Psoas muscle (tissue), 8 donors: ENCODE data around the gene BUB1B. TPM values are rescaled to one million over a fixed set of nuclear protein-coding genes. Genes with fewer than 3 reads are reported as not detected.

Experiments
- ATAC-seq, 4 donors: fragments of 200-7000 bp; cut with Tn5 transposase; one replicate each; pipeline ENCODE4 v1.9.1; 2020; ENCODE audit warnings: moderate library complexity in 3 of 4, mild to moderate bottlenecking in 2 of 4
- DNase-seq, 2 donors: peaks; one replicate each; pipeline ENCODE4 v3.0.0-alpha.2; 2020
- H3K27ac ChIP-seq: fragments of 200-600 bp; one replicate; pipeline ENCODE4 v1.8.0; 2022
- H3K27me3 ChIP-seq, 3 donors: fragments of 200-600 bp in 1 of 3; one replicate each; pipeline versions ENCODE4 v1.6.1 to v1.8.0; 2013 to 2022; ENCODE audit warnings: low read length in 2 of 3, mild to moderate bottlenecking in 2 of 3, moderate library complexity in 1 of 3; ENCODE audit not compliant: insufficient read depth in 3 of 3
- H3K36me3 ChIP-seq, 2 donors: fragments of 200-600 bp in 1 of 2; one replicate each; pipeline versions ENCODE4 v1.6.1 to v1.8.0; 2013 to 2022; ENCODE audit warnings: low read depth in 1 of 2, mild to moderate bottlenecking in 1 of 2, moderate library complexity in 1 of 2; ENCODE audit not compliant: insufficient read depth in 1 of 2
- H3K4me1 ChIP-seq: fragments of 200-600 bp; one replicate; pipeline ENCODE4 v1.8.0; 2022
- H3K4me3 ChIP-seq: fragments of 200-600 bp; one replicate; pipeline ENCODE4 v1.8.0; 2022; ENCODE audit warnings: mild to moderate bottlenecking
- H3K9me3 ChIP-seq: fragments of 200-600 bp; one replicate; pipeline ENCODE4 v1.8.0; 2022
- CTCF ChIP-seq: fragments of 200-600 bp; IDR thresholded peaks from one replicate; pipeline ENCODE4 v1.8.0; 2022; ENCODE audit warnings: antibody characterized with exemption
- WGBS, 3 donors: extraction: QIAGEN DNeasy Blood & Tissue Kit; methylation state at CpG; one replicate each; pipeline versions ENCODE4 v1.1.6 to v1.1.7; 2013; 5-methylcytosine and 5-hydroxymethylcytosine counted together
- intact Hi-C, 2 donors: fragments of 100-400 bp; cut with DNase I; formaldehyde crosslinking; loops; one replicate each; pipeline versions ENCODE4 v1.11.0 to v1.14.2; 2022
- polyA plus RNA-seq, 3 donors: library from polyadenylated mRNA; stranded (reverse); fragments of 200-250 nt; gene quantifications; one replicate each; pipeline ENCODE4 v1.2.3, GENCODE V29; 2013
- total RNA-seq, 4 donors: library from RNA; stranded (reverse); fragmentation: NEBNext Ultra II Directional in 2 of 4; extraction: Animal tissue kit (Norgen Biotek cat#: 25700) in 2 of 4; gene quantifications; one replicate each; pipeline versions ENCODE4 v1.2.1 to v1.2.4, GENCODE V29; 2021 to 2023
- donor health status: healthy with polysubstance abuse.
- donor health status: DM: no; HTN: no; CAD: no; lungs with moderate emphysema.
- donor health status: Bipolar disorder and iron deficiency.
- donor health status: healthy.
- donor health status: DM: yes; HTN: yes; CAD: no.
- donor health status: DM: no; HTN: no; CAD: no.
- donor health status: DM: no; HTN: no; CAD: no.
- donor health status: DM: yes; HTN: yes; CAD: no.

Gene BUB1B
- total and polyA plus RNA-seq, 7 donors = 0.10 to 1.0 (median 0.56) TPM; not detected in 3

- DNase-seq (peak in 1 of 2 donors; percentile 12), ATAC-seq (no peak)
- no peaks in the 10 kb centered on the region for H3K9me3 ChIP-seq
- no peaks in the 10 kb centered on the region for H3K27me3 ChIP-seq
- no peaks in the 10 kb centered on the region for H3K36me3 ChIP-seq
- H3K4me3 ChIP-seq = no peak overlapping the region
- TF ChIP-seq CTCF = no peak
- 85 to 89% (median 89%) methylated on average over 13 of the region's 13 CpGs for WGBS, 3 donors
- peaks cover 8% of the 10 kb centered on the region for H3K4me1 ChIP-seq
- intact Hi-C loops = no loop called here
- no peak overlapping the region for H3K27ac ChIP-seq
Measured at GRCh38 chr15:40250771-40251483, 90.1 kb downstream of the BUB1B start.

GRCh38 chr15:40251486-40252140, 90.7 kb downstream of the BUB1B start:
- intact Hi-C loops = no loop called here
- H3K9me3 ChIP-seq = no peaks in the 10 kb centered on the region
- DNase-seq = peak in 1 of 2 donors; percentile 46
- no peak for TF ChIP-seq CTCF
- no peaks in the 10 kb centered on the region for H3K27me3 ChIP-seq
- H3K4me3 ChIP-seq = no peak overlapping the region
- no peaks in the 10 kb centered on the region for H3K36me3 ChIP-seq
- peaks cover 8% of the 10 kb centered on the region for H3K4me1 ChIP-seq
- no peak overlapping the region for H3K27ac ChIP-seq
- ATAC-seq = no peak
- WGBS, 3 donors = 79 to 81% (median 81%) methylated on average over 10 of the region's 10 CpGs

GRCh38 chr15:40252141-40252437, 91.2 kb downstream of the BUB1B start:
- intact Hi-C loops = no loop called here
- TF ChIP-seq CTCF = no peak
- no peaks in the 10 kb centered on the region for H3K9me3 ChIP-seq
- no peaks in the 10 kb centered on the region for H3K36me3 ChIP-seq
- WGBS, 3 donors = 63 to 69% (median 69%) methylated on average over 24 to 27 of the region's 27 CpGs
- ATAC-seq (peak in 1 of 4 donors; percentile 17), DNase-seq (no peak)
- no peaks in the 10 kb centered on the region for H3K27me3 ChIP-seq
- H3K27ac ChIP-seq = no peak overlapping the region
- H3K4me3 ChIP-seq = peak overlapping the region; percentile 78
- peaks cover 8% of the 10 kb centered on the region for H3K4me1 ChIP-seq

GRCh38 chr15:40252438-40253166, 91.7 kb downstream of the BUB1B start:
- peaks cover 8% of the 10 kb centered on the region for H3K4me1 ChIP-seq
- no peaks in the 10 kb centered on the region for H3K27me3 ChIP-seq
- H3K36me3 ChIP-seq = no peaks in the 10 kb centered on the region
- no peaks in the 10 kb centered on the region for H3K9me3 ChIP-seq
- no peak for TF ChIP-seq CTCF
- DNase-seq (peak; percentile 31 to 65), ATAC-seq (peak; percentile 46 to 82 (median 64))
- H3K4me3 ChIP-seq = peak overlapping the region; percentile 78
- intact Hi-C loops = no loop called here
- H3K27ac ChIP-seq = no peak overlapping the region
- WGBS, 3 donors = 5 to 7% (median 5%) methylated on average over 61 to 82 of the region's 82 CpGs
